Ramos (cell line): Measurements from ENCODE around the gene CREB3L2.
"Not testable (repeated sequence)": the region's sequence is repeated elsewhere in the genome, so short reads cannot be mapped to it uniquely, and the experiment has no call there.

Experiments used
- in situ Hi-C: fragments of 300-500 bp; cut with MboI; formaldehyde crosslinking; loops from one replicate; pipeline ENCODE4 v1.14.3; 2022; ENCODE audit warnings: low sequenced_read_pairs; ENCODE audit not compliant: unreplicated experiment

Gene CREB3L2

GRCh38 chr7:138001529-138002095 is at the start of gene CREB3L2:
Gene CREB3L2, minus strand, starts transcription at chr7:138002086. Its CDS starts 381 bp downstream, at chr7:138001705.
- in situ Hi-C loops, result no loop called here

GRCh38 chr7:138049505-138050116 is 47.7 kb upstream of the CREB3L2 start:
- in situ Hi-C loops, result no loop called here

- in situ Hi-C loops, result no loop called here
These were observed 46.0 kb upstream of the CREB3L2 start for GRCh38 chr7:138047907-138048306.

GRCh38 chr7:138044897-138045296 is 43.0 kb upstream of the CREB3L2 start:
- in situ Hi-C loops, result no loop called here

GRCh38 chr7:138040063-138040462 is 38.2 kb upstream of the CREB3L2 start:
- in situ Hi-C loops, result not testable (repeated sequence)

GRCh38 chr7:138036135-138036534 is 34.2 kb upstream of the CREB3L2 start:
- in situ Hi-C loops, result no loop called here

- in situ Hi-C loops, result no loop called here
These were observed 31.4 kb upstream of the CREB3L2 start for GRCh38 chr7:138033241-138033640.

GRCh38 chr7:138032770-138033169 is 30.9 kb upstream of the CREB3L2 start:
- in situ Hi-C loops, result no loop called here

- in situ Hi-C loops, result no loop called here
These were observed 30.3 kb upstream of the CREB3L2 start for GRCh38 chr7:138032186-138032585.

GRCh38 chr7:138030679-138031351 is 28.9 kb upstream of the CREB3L2 start:
- in situ Hi-C loops, result no loop called here

GRCh38 chr7:138029941-138030340 is 28.1 kb upstream of the CREB3L2 start:
- in situ Hi-C loops, result no loop called here

GRCh38 chr7:138029126-138029525 is 27.2 kb upstream of the CREB3L2 start:
- in situ Hi-C loops, result no loop called here

GRCh38 chr7:138027100-138027499 is 25.2 kb upstream of the CREB3L2 start:
- in situ Hi-C loops, result no loop called here

GRCh38 chr7:138025215-138026186 is 23.6 kb upstream of the CREB3L2 start:
- in situ Hi-C loops, result no loop called here

- in situ Hi-C loops, result no loop called here
These were observed 22.9 kb upstream of the CREB3L2 start for GRCh38 chr7:138024765-138025164.

- in situ Hi-C loops, result no loop called here
These were observed 22.4 kb upstream of the CREB3L2 start for GRCh38 chr7:138024343-138024691.

- in situ Hi-C loops, result no loop called here
These were observed 21.9 kb upstream of the CREB3L2 start for GRCh38 chr7:138023618-138024342.

GRCh38 chr7:138021889-138022288 is 20.0 kb upstream of the CREB3L2 start:
- in situ Hi-C loops, result no loop called here

GRCh38 chr7:138017992-138018391 is 16.1 kb upstream of the CREB3L2 start:
- in situ Hi-C loops, result no loop called here

GRCh38 chr7:138015096-138015495 is 13.2 kb upstream of the CREB3L2 start:
- in situ Hi-C loops, result no loop called here
